Measurements from ENCODE around the gene TEX19.
"Not testable (repeated sequence)": the region's sequence is repeated elsewhere in the genome, so short reads cannot be mapped to it uniquely, and the experiment has no call there.

TEX19 gene

GRCh38 chr17:82380860-82381702 is 22.0 kb downstream of the TEX19 start:
- Mint-ChIP-seq H3K36me3 (ENCODE audit: low read depth) (no peaks in the 10 kb centered on the region), H3K4me3 (no peak overlapping the region), H3K27ac (no peak overlapping the region), H3K27me3 (ENCODE audit: low read depth, poor library complexity) (peaks cover 23% of the 10 kb centered on the region), H3K9me3 (no peaks in the 10 kb centered on the region), H3K4me1 (peaks cover 29% of the 10 kb centered on the region)
- DNase-seq: no peak
- TF ChIP-seq, protein P1, sequence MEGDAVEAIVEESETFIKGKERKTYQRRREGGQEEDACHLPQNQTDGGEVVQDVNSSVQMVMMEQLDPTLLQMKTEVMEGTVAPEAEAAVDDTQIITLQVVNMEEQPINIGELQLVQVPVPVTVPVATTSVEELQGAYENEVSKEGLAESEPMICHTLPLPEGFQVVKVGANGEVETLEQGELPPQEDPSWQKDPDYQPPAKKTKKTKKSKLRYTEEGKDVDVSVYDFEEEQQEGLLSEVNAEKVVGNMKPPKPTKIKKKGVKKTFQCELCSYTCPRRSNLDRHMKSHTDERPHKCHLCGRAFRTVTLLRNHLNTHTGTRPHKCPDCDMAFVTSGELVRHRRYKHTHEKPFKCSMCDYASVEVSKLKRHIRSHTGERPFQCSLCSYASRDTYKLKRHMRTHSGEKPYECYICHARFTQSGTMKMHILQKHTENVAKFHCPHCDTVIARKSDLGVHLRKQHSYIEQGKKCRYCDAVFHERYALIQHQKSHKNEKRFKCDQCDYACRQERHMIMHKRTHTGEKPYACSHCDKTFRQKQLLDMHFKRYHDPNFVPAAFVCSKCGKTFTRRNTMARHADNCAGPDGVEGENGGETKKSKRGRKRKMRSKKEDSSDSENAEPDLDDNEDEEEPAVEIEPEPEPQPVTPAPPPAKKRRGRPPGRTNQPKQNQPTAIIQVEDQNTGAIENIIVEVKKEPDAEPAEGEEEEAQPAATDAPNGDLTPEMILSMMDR (IDR thresholded peaks at IDR 0.05): no peak

DNA sequence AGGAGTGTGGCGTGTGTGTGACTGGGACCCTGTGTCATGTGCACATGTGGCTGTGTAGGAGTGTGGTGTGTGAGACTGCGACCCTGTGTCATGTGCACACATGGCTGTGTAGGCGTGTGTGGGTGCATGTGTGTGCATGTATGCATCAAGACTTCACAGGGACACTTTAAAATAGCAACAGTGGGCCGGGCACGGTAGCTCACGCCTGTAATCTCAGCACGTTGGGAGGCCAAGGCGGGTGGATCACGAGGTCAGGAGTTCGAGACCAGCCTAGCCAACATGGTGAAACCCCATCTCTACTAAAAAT is 22.6 kb downstream of the TEX19 start:
- H3K9me3 Mint-ChIP-seq; H3K4me3 Mint-ChIP-seq; H3K27ac Mint-ChIP-seq; H3K36me3 Mint-ChIP-seq (ENCODE audit: low read depth); DNase-seq: not testable (repeated sequence)
- H3K27me3 Mint-ChIP-seq (ENCODE audit: low read depth, poor library complexity): peaks cover 23% of the 10 kb centered on the region
- H3K4me1 Mint-ChIP-seq: peaks cover 31% of the 10 kb centered on the region

- Mint-ChIP-seq H3K27me3 (ENCODE audit: low read depth, poor library complexity) (peaks cover 24% of the 10 kb centered on the region), H3K4me1 (peaks cover 33% of the 10 kb centered on the region)
- not testable (repeated sequence) for DNase-seq; H3K27ac Mint-ChIP-seq; H3K4me3 Mint-ChIP-seq; H3K9me3 Mint-ChIP-seq; H3K36me3 Mint-ChIP-seq (ENCODE audit: low read depth)
Observed at GRCh38 chr17:82382220-82382932, 23.3 kb downstream of the TEX19 start.

DNA sequence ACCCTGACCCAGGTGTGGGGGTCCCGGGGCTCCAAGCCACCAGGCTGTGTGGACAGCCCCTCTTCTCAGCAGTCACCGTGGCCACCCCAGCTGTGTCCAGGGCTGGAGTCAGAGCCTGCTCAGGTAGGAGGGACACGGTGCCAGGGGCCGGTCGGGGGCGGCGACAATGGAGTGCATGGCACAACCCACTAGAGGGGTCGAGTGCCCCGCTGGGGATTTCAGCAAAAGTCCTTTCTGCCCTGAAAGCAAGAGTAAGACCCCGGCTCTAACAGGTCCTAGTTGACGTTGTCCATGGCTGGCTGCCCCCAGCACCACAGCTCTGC is 23.8 kb downstream of the TEX19 start:
- no peak for DNase-seq
- H3K27me3 Mint-ChIP-seq (ENCODE audit: low read depth, poor library complexity): peaks cover 24% of the 10 kb centered on the region
- no peak overlapping the region for H3K27ac Mint-ChIP-seq
- peaks cover 39% of the 10 kb centered on the region for H3K4me1 Mint-ChIP-seq
- H3K36me3 Mint-ChIP-seq (ENCODE audit: low read depth): no peaks in the 10 kb centered on the region
- TF ChIP-seq, protein P1 (IDR thresholded peaks at IDR 0.05): no peak
- H3K4me3 Mint-ChIP-seq: no peak overlapping the region
- no peaks in the 10 kb centered on the region for H3K9me3 Mint-ChIP-seq

GRCh38 chr17:82383411-82383810 is 24.4 kb downstream of the TEX19 start:
- H3K27ac Mint-ChIP-seq: no peak overlapping the region
- H3K4me1 Mint-ChIP-seq: peaks cover 40% of the 10 kb centered on the region
- peaks cover 24% of the 10 kb centered on the region for H3K27me3 Mint-ChIP-seq (ENCODE audit: low read depth, poor library complexity)
- TF ChIP-seq, protein P1 (IDR thresholded peaks at IDR 0.05): no peak
- no peak overlapping the region for H3K4me3 Mint-ChIP-seq
- no peak for DNase-seq
- no peaks in the 10 kb centered on the region for H3K9me3 Mint-ChIP-seq
- H3K36me3 Mint-ChIP-seq (ENCODE audit: low read depth): no peaks in the 10 kb centered on the region

- Mint-ChIP-seq H3K36me3 (ENCODE audit: low read depth) (no peaks in the 10 kb centered on the region), H3K4me3 (no peak overlapping the region), H3K4me1 (peaks cover 38% of the 10 kb centered on the region), H3K27ac (no peak overlapping the region), H3K9me3 (no peaks in the 10 kb centered on the region), H3K27me3 (ENCODE audit: low read depth, poor library complexity) (peaks cover 22% of the 10 kb centered on the region)
- no peak for DNase-seq
- TF ChIP-seq, protein P1 (IDR thresholded peaks at IDR 0.05): no peak
Observed at GRCh38 chr17:82384051-82384729, 25.1 kb downstream of the TEX19 start.

All from nephron progenitor cell (in vitro differentiated cells).